Measurements from ENCODE around the gene IP6K1.

Gene IP6K1

GRCh38 chr3:49786357-49787181 lies at the start of gene IP6K1:
TSS of gene IP6K1 (minus strand) at chr3:49786542. CDS start at chr3:49748040, 38,502 bp downstream.
- TF ChIP-seq CTCF (IDR thresholded peaks at IDR 0.05): no peak

- no peak for TF ChIP-seq CTCF (IDR thresholded peaks at IDR 0.05)
Observed at GRCh38 chr3:49831341-49831740, 45.0 kb upstream of the IP6K1 start.

- TF ChIP-seq CTCF (IDR thresholded peaks at IDR 0.05): no peak
Observed at GRCh38 chr3:49826016-49826415, 39.7 kb upstream of the IP6K1 start.

GRCh38 chr3:49813497-49814174 lies 27.3 kb upstream of the IP6K1 start, which contains the start of gene UBA7:
TSS of gene UBA7 (minus strand) at chr3:49813953. CDS start at chr3:49813787, 166 bp downstream.
- no peak for TF ChIP-seq CTCF (IDR thresholded peaks at IDR 0.05)

- no peak for TF ChIP-seq CTCF (IDR thresholded peaks at IDR 0.05)
Observed at GRCh38 chr3:49812916-49813496, 26.7 kb upstream of the IP6K1 start.

GRCh38 chr3:49807431-49808114 lies 21.2 kb upstream of the IP6K1 start:
- no peak for TF ChIP-seq CTCF (IDR thresholded peaks at IDR 0.05)

- no peak for TF ChIP-seq CTCF (IDR thresholded peaks at IDR 0.05)
Observed at GRCh38 chr3:49806850-49807249, 20.5 kb upstream of the IP6K1 start.

Data from LNCAP (cell line).